ENCODE data around the gene SLC17A7. TPM values are rescaled to one million over a fixed set of nuclear protein-coding genes. Genes with fewer than 3 reads are reported as not detected.
A peak's percentile ranks its signal among the peaks of the same experiment; 100 is the strongest.

Gene SLC17A7
- total and polyA plus RNA-seq, 2 of the 13 experiments (the other 11 are each of a cell fraction or from before 2014, with no cell fraction given), result 0.32 TPM; not detected in 1

DNA sequence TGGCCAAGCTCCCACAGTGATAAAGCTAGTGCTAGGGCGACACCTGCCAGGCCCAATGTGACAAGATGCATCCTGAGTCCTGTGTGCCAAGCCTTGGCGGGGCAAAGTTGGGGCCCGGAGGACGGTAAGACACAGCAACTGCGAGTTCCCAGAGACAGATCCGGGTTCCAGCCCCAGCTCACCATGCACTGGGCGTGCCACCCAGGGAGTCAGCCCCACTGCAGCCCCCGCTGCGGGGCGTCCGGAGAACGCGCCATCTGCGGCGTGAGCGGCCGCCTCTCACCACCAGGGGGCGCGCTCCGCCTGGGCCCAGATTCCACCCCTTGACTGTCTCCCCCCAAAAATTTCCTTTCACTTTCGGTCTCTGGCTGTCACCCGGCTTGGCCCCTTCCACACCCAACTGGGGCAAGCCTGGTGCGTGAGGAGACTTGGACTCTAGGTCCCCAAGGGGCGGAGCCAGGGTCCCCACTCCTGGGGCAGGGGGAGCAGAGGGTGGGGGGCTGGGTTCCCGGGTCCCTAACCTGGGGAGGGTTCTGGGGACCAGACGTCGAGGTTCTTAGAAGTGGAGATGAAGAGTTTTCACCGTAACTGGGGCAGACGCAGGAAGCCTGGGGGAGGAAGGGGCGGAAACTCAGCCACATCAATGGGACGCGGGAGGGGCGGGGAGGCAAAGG lies 32.7 kb upstream of the SLC17A7 start, which contains the start of gene FLT3LG:
TSS of gene FLT3LG (plus strand) at position 348 of the 674 bp plus-strand sequence. CDS start 425 bp downstream, outside the sequence.
- H3K9me3 ChIP-seq (ENCODE audit: low read length), result no peaks in the 10 kb centered on the region
- H3K4me1 ChIP-seq (ENCODE audit: insufficient read depth, low read length), result peaks cover 34% of the 10 kb centered on the region
- peak within 1 kb of the TSS; percentile 63 for H3K9ac ChIP-seq (ENCODE audit: insufficient read depth, low read depth, low read length)
- peak within 1 kb of the TSS; percentile 78 to 99 (median 78) for H3K4me3 ChIP-seq (replicated peaks in 1 of 3; ENCODE audit: insufficient read depth in 1 of 3, low read depth in 2 of 3, low read length in 3 of 3)
- H3K4me2 ChIP-seq (ENCODE audit: low read depth, low read length), result peak within 1 kb of the TSS; percentile 99
- ChIA-PET CTCF (ENCODE audit: low intra/inter-chr PET ratio, low total read pairs) (interaction anchor here (1.7 to 2.1 kb wide), 2 partner anchors 73 to 96 kb away, joined by 9 to 12 read pairs; no protein-coding TSS in a partner anchor), POLR2A (interaction anchor here (1.4 to 2.2 kb wide), 3 partner anchors 21 to 22 kb away, joined by 7 to 12 read pairs (median 8); partner anchors contain the start of genes ALDH16A1 and PIH1D1)
- no peaks in the 10 kb centered on the region for H3K79me2 ChIP-seq (ENCODE audit: insufficient read depth, low read length)
- peak; percentile 46 for DNase-seq (ENCODE audit: low spot score)
- no peaks in the 10 kb centered on the region; a peak in 1 of 5 replicates for H3K27me3 ChIP-seq (ENCODE audit: control insufficient read depth in 1 of 2, insufficient read depth in 2 of 2, low read length in 2 of 2)
- no peaks in the 10 kb centered on the region for H4K20me1 ChIP-seq (ENCODE audit: insufficient read depth, low read length)
- FAIRE-seq, result peak; percentile 34
- peak within 1 kb of the TSS; percentile 84 for H2AFZ ChIP-seq (ENCODE audit: low read length)
- ATAC-seq, result peak; percentile 70
- H3K36me3 ChIP-seq (replicated peaks in 1 of 2; ENCODE audit: control insufficient read depth in 1 of 2, insufficient read depth in 2 of 2, low read length in 2 of 2), result 0 out of 5 replicates have a peak, but pooled peaks cover 0 to 2% of the 10 kb centered on the region in 2 experiments
- in situ Hi-C loops (cut with HindIII; ENCODE audit: extremely low pct_ligation_motif_present, low pct_unique_long_range_greater_than_20kb), result no loop called here
- intact Hi-C loops (cut with micrococcal nuclease; ENCODE audit: unreplicated experiment), result no loop called here
- BruUV-seq (replicated peaks), result no TSS peak
- no peak within 1 kb of the TSS for H3K27ac ChIP-seq (ENCODE audit: extremely low read length, insufficient read depth, low read length)
- WGBS (ENCODE audit: low lambda C conversion rate), result 4% methylated on average over 16 of the region's 33 CpGs
- TF ChIP-seq ZNF253 (CRISPR knock-in tag; IDR thresholded peaks at IDR 0.05; ENCODE audit: borderline replicate concordance) (no peak), ZNF451 (CRISPR knock-in tag; IDR thresholded peaks at IDR 0.05) (0 out of 2 replicates have a peak, but pooled peaks have one; percentile 16), HNF1A (IDR thresholded peaks at IDR 0.05; ENCODE audit: low read depth) (no peak), HNF1A (CRISPR knock-in tag; IDR thresholded peaks at IDR 0.05; ENCODE audit: borderline replicate concordance) (no peak), ZFAT (CRISPR knock-in tag; conservative IDR thresholded peaks at IDR 0.05) (no peak), KLF9 (CRISPR knock-in tag; IDR thresholded peaks at IDR 0.05; ENCODE audit: low read depth) (no peak), CHD4 (IDR thresholded peaks at IDR 0.05; ENCODE audit: borderline replicate concordance, low read length) (no peak), NFIC (IDR thresholded peaks at IDR 0.05; ENCODE audit: low read length) (no peak), DR1 (CRISPR knock-in tag; IDR thresholded peaks at IDR 0.05) (no peak), ZBTB40 (IDR thresholded peaks at IDR 0.05) (no peak), ZBTB40 (CRISPR knock-in tag; IDR thresholded peaks at IDR 0.05) (no peak)
